Neural crest cell (in vitro differentiated cells): ENCODE data around the gene KLHL42. TPM values are rescaled to one million over a fixed set of nuclear protein-coding genes. Genes with fewer than 3 reads are reported as not detected.
A peak's percentile ranks its signal among the peaks of the same experiment; 100 is the strongest.
"Not testable (repeated sequence)": the region's sequence is repeated elsewhere in the genome, so short reads cannot be mapped to it uniquely, and the experiment has no call there.

ENCODE experiments used
- DNase-seq: peaks from one replicate; pipeline ENCODE4 v3.0.0; 2021; ENCODE audit warnings: low read depth, mixed read lengths, low spot score
- H3K27ac Mint-ChIP-seq: one replicate; pipeline ENCODE4 v1.8.0; 2021; ENCODE audit warnings: mild to moderate bottlenecking, mixed read lengths; ENCODE audit not compliant: unreplicated experiment
- H3K27me3 Mint-ChIP-seq: 2 replicates; pipeline ENCODE4 v1.8.0; 2021; ENCODE audit warnings: low read depth, mild to moderate bottlenecking, mixed read lengths
- H3K36me3 Mint-ChIP-seq: 2 replicates; pipeline ENCODE4 v1.8.0; 2021; ENCODE audit warnings: low read depth, mild to moderate bottlenecking, mixed read lengths
- H3K4me1 Mint-ChIP-seq: 2 replicates; pipeline ENCODE4 v1.8.0; 2021; ENCODE audit warnings: mixed read lengths
- H3K4me3 Mint-ChIP-seq: one replicate; pipeline ENCODE4 v1.8.0; 2021; ENCODE audit warnings: mild to moderate bottlenecking, mixed read lengths
- H3K9me3 Mint-ChIP-seq: 2 replicates; pipeline ENCODE4 v1.8.0; 2021; ENCODE audit warnings: mixed read lengths
- CTCF ChIP-seq: fragments of 200-600 bp; sonication (generic); conservative IDR thresholded peaks from 2 replicates; pipeline ENCODE4 v1.5.0; 2021; ENCODE audit warnings: antibody characterized with exemption, mild to moderate bottlenecking
- long read RNA-seq: library from polyadenylated mRNA; unstranded; transcript quantifications from one replicate; pipeline ENCODE4 v2.0.0, GENCODE V29; 2020
- total RNA-seq: library from RNA; stranded (reverse); gene quantifications from 2 replicates; pipeline ENCODE4 v1.2.1, GENCODE V29; 2021

The KLHL42 gene
- total RNA-seq: 36.4 and 38.5 TPM in 2 replicates
- long read RNA-seq, full-length matches to known transcripts: 1 of 12 reads
- long read RNA-seq, partial matches to known transcripts: 2 of 12 reads
- long read RNA-seq, other reads (novel, unspliced or antisense): 9 of 12 reads

GRCh38 chr12:27779920-27780611, at the start of gene KLHL42, which contains the start of gene MANSC4:
Gene KLHL42 (plus strand): TSS chr12:27780233. CDS start chr12:27780331, 98 bp downstream.
Gene MANSC4 (minus strand): TSS chr12:27780236. CDS start chr12:27771276, 8,960 bp downstream.
- TF ChIP-seq CTCF: no peak
- H3K9me3 Mint-ChIP-seq: no peaks in the 10 kb centered on the region
- H3K4me1 Mint-ChIP-seq: peaks cover 55% of the 10 kb centered on the region
- peak; percentile 63 for DNase-seq
- H3K27ac Mint-ChIP-seq: peak within 1 kb of the TSS; percentile 96
- H3K4me3 Mint-ChIP-seq: peak within 1 kb of the TSS; percentile 92
- H3K36me3 Mint-ChIP-seq: peaks cover 11% of the 10 kb centered on the region
- no peaks in the 10 kb centered on the region for H3K27me3 Mint-ChIP-seq

GRCh38 chr12:27732281-27732680, 47.8 kb upstream of the KLHL42 start:
- Mint-ChIP-seq H3K27me3 (no peaks in the 10 kb centered on the region), H3K4me3 (no peak overlapping the region), H3K9me3 (no peaks in the 10 kb centered on the region), H3K27ac (no peak overlapping the region), H3K36me3 (no peaks in the 10 kb centered on the region), H3K4me1 (no peaks in the 10 kb centered on the region)
- no peak for DNase-seq
- peak; percentile 25 for TF ChIP-seq CTCF

GRCh38 chr12:27733052-27733656, 46.9 kb upstream of the KLHL42 start:
- H3K27ac Mint-ChIP-seq: no peak overlapping the region
- no peaks in the 10 kb centered on the region for H3K27me3 Mint-ChIP-seq
- no peaks in the 10 kb centered on the region for H3K4me1 Mint-ChIP-seq
- no peak for DNase-seq
- H3K4me3 Mint-ChIP-seq: no peak overlapping the region
- H3K36me3 Mint-ChIP-seq: no peaks in the 10 kb centered on the region
- peak; percentile 98 for TF ChIP-seq CTCF
- no peaks in the 10 kb centered on the region for H3K9me3 Mint-ChIP-seq

- DNase-seq: no peak
- Mint-ChIP-seq H3K4me3 (no peak overlapping the region), H3K4me1 (no peaks in the 10 kb centered on the region), H3K36me3 (no peaks in the 10 kb centered on the region), H3K27ac (no peak overlapping the region), H3K9me3 (no peaks in the 10 kb centered on the region), H3K27me3 (no peaks in the 10 kb centered on the region)
- TF ChIP-seq CTCF: no peak
Observed at GRCh38 chr12:27733791-27734190, 46.2 kb upstream of the KLHL42 start.

- H3K36me3 Mint-ChIP-seq, H3K4me3 Mint-ChIP-seq, DNase-seq, H3K27ac Mint-ChIP-seq, H3K9me3 Mint-ChIP-seq, H3K4me1 Mint-ChIP-seq, H3K27me3 Mint-ChIP-seq: not testable (repeated sequence)
Observed at GRCh38 chr12:27734321-27734720, 45.7 kb upstream of the KLHL42 start.

- peaks cover 10% of the 10 kb centered on the region for H3K4me1 Mint-ChIP-seq
Observed at GRCh38 chr12:27743601-27744000, 36.4 kb upstream of the KLHL42 start.

GRCh38 chr12:27745734-27746133, 34.3 kb upstream of the KLHL42 start:
- H3K27ac Mint-ChIP-seq, H3K27me3 Mint-ChIP-seq, H3K4me3 Mint-ChIP-seq, DNase-seq, H3K9me3 Mint-ChIP-seq, H3K4me1 Mint-ChIP-seq: not testable (repeated sequence)
- H3K36me3 Mint-ChIP-seq: peaks cover 16% of the 10 kb centered on the region

More at GRCh38 chr12:27743601-27744000, 36.4 kb upstream of the KLHL42 start:
- Mint-ChIP-seq H3K9me3 (no peaks in the 10 kb centered on the region), H3K4me3 (no peak overlapping the region), H3K27me3 (no peaks in the 10 kb centered on the region), H3K27ac (no peak overlapping the region), H3K36me3 (peaks cover 16% of the 10 kb centered on the region)
- no peak for TF ChIP-seq CTCF
- no peak for DNase-seq
